ENCODE data around the gene G2E3.
"Not testable (repeated sequence)": the region's sequence is repeated elsewhere in the genome, so short reads cannot be mapped to it uniquely, and the experiment has no call there.

The G2E3 gene

GRCh38 chr14:30533126-30533525 is 25.8 kb upstream of the G2E3 start:
- TF ChIP-seq, protein P1, sequence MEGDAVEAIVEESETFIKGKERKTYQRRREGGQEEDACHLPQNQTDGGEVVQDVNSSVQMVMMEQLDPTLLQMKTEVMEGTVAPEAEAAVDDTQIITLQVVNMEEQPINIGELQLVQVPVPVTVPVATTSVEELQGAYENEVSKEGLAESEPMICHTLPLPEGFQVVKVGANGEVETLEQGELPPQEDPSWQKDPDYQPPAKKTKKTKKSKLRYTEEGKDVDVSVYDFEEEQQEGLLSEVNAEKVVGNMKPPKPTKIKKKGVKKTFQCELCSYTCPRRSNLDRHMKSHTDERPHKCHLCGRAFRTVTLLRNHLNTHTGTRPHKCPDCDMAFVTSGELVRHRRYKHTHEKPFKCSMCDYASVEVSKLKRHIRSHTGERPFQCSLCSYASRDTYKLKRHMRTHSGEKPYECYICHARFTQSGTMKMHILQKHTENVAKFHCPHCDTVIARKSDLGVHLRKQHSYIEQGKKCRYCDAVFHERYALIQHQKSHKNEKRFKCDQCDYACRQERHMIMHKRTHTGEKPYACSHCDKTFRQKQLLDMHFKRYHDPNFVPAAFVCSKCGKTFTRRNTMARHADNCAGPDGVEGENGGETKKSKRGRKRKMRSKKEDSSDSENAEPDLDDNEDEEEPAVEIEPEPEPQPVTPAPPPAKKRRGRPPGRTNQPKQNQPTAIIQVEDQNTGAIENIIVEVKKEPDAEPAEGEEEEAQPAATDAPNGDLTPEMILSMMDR (IDR thresholded peaks at IDR 0.05; ENCODE audit: insufficient read depth, low read length, missing control alignments) = no peak
- ChIA-PET CTCF (no interaction called here), POLR2A (no interaction called here)
- H3K4me3 ChIP-seq (ENCODE audit: low read depth, low read length) = no peak overlapping the region
- DNase-seq (ENCODE audit: low read depth, low spot score) = no peak

DNA sequence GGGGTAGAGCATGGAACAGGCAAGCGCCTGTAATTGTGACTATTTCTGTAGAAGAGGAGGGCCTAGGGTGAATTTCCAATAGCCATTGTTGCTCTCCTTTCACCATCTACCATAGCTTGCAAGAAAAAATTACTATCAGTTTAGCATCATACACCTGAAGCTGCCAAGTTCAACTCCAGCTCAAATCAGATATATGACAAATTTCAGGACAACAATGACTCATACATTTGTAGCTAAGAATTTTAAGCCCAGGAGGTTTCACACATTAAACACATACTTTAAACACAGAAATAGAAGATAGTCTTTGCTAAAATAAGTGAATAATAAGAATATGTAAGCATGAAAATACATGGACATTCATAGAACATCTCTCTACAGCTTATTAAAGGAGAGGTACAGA is 17.6 kb upstream of the G2E3 start:
- TF ChIP-seq, protein P1 (IDR thresholded peaks at IDR 0.05; ENCODE audit: insufficient read depth, low read length, missing control alignments) = no peak
- H3K4me3 ChIP-seq (ENCODE audit: low read depth, low read length) = no peak overlapping the region
- POLR2A ChIA-PET = no interaction called here
- DNase-seq (ENCODE audit: low read depth, low spot score) = no peak
- CTCF ChIA-PET = interaction anchor here (1.9 kb wide), 1 partner anchor 20 kb away, joined by 6 read pairs; no protein-coding TSS in a partner anchor

- H3K4me3 ChIP-seq (ENCODE audit: low read depth, low read length); CTCF ChIA-PET; DNase-seq (ENCODE audit: low read depth, low spot score): not testable (repeated sequence)
- POLR2A ChIA-PET = interaction anchor here (1.0 kb wide), 1 partner anchor 12 kb away, joined by 5 read pairs; the partner anchor contains the start of gene G2E3
Measured at GRCh38 chr14:30546735-30547134, 12.2 kb upstream of the G2E3 start.

GRCh38 chr14:30547388-30548048 is 11.4 kb upstream of the G2E3 start:
- POLR2A ChIA-PET = interaction anchor here (1.0 kb wide), 1 partner anchor 11 kb away, joined by 5 read pairs; the partner anchor contains the start of gene G2E3
- no peak for DNase-seq (ENCODE audit: low read depth, low spot score)
- no peak overlapping the region for H3K4me3 ChIP-seq (ENCODE audit: low read depth, low read length)
- TF ChIP-seq, protein P1 (IDR thresholded peaks at IDR 0.05; ENCODE audit: insufficient read depth, low read length, missing control alignments) = no peak
- CTCF ChIA-PET = no interaction called here

DNA sequence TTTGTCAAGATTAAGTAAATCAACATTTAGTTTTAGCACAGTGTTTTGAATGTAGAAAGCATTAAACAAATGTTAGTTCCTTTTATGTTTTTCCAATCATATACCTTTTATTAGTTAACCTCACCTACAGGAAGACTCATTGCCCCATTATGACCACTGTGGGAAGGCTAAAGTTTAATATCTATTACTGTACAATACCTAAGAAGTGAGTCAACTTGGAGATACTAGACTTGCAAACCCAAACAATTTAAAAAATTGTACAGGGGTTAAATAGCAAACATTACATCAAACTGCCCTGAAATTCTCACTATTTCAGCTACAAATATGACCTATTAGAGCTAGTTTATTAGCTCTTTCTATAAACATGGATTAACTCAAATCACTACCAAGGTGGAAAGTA is 8.6 kb upstream of the G2E3 start:
- TF ChIP-seq, protein P1 (IDR thresholded peaks at IDR 0.05; ENCODE audit: insufficient read depth, low read length, missing control alignments) = no peak
- ChIA-PET CTCF (interaction anchor here (1.0 kb wide), 1 partner anchor 28 kb away, joined by 4 read pairs; no protein-coding TSS in a partner anchor), POLR2A (no interaction called here)
- no peak overlapping the region for H3K4me3 ChIP-seq (ENCODE audit: low read depth, low read length)
- no peak for DNase-seq (ENCODE audit: low read depth, low spot score)

DNA sequence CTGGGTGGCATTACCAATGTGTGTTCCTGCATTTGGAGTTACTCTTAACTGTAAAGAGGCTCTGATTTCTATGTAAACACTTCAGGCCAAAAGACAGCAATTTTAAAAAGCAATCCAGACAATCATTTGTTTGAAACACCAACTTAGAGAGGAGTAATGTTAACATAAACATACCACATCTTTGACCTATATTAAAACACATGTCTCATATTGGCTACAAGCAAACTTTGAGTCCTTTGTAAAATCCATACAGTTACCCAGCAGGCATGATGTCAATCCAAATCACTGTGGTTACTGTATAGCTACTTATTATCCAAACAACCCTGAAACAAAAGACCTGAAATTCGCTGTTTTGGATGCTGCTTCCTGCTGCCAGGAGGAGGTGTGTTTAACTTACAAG is 7.5 kb upstream of the G2E3 start:
- no peak for DNase-seq (ENCODE audit: low read depth, low spot score)
- H3K4me3 ChIP-seq (ENCODE audit: low read depth, low read length) = no peak overlapping the region
- TF ChIP-seq, protein P1 (IDR thresholded peaks at IDR 0.05; ENCODE audit: insufficient read depth, low read length, missing control alignments) = no peak
- ChIA-PET POLR2A (no interaction called here), CTCF (no interaction called here)

Measured in AG04449 (cell line).